Breast epithelium (tissue), 3 donors: ENCODE measurements around the gene ADAMTSL3.

ENCODE experiments used
- POLR2A ChIP-seq: fragments of 450-650 bp; IDR thresholded peaks from one replicate; pipeline ENCODE4 v1.6.1; 2016; ENCODE audit warnings: antibody characterized with exemption, mild to moderate bottlenecking, moderate library complexity
- TF ChIP-seq, protein P1 (sequence below), 3 donors: fragments of 450-650 bp; IDR thresholded peaks; one replicate each; pipeline ENCODE4 v1.5.1; 2016 to 2017; ENCODE audit warnings: antibody characterized with exemption in 3 of 3, mild to moderate bottlenecking in 3 of 3, moderate library complexity in 3 of 3

DNA sequence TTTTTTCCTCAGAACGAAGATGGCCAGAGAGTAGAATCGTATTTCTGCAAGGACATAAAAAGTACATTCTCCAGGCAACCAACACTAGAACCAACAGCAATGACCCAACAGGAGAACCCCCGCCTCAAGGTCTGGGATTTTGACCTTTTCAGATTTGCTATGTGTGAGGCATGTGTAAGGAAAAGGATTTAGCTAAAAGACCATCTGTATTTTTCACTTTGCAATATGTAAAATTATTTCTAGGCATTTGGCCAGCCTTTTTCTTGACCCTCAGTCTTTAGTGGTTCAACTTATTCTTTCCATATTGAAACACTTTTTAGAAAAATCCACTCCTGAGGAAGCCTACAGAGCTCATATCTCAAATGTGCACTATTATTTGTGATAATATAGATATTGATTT is 362.4 kb downstream of the ADAMTSL3 start:
- TF ChIP-seq, protein P1, sequence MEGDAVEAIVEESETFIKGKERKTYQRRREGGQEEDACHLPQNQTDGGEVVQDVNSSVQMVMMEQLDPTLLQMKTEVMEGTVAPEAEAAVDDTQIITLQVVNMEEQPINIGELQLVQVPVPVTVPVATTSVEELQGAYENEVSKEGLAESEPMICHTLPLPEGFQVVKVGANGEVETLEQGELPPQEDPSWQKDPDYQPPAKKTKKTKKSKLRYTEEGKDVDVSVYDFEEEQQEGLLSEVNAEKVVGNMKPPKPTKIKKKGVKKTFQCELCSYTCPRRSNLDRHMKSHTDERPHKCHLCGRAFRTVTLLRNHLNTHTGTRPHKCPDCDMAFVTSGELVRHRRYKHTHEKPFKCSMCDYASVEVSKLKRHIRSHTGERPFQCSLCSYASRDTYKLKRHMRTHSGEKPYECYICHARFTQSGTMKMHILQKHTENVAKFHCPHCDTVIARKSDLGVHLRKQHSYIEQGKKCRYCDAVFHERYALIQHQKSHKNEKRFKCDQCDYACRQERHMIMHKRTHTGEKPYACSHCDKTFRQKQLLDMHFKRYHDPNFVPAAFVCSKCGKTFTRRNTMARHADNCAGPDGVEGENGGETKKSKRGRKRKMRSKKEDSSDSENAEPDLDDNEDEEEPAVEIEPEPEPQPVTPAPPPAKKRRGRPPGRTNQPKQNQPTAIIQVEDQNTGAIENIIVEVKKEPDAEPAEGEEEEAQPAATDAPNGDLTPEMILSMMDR (IDR thresholded peaks at IDR 0.05): no peak
- no peak for TF ChIP-seq POLR2A
